GOT3 (cell line): ENCODE measurements around the gene GABBR1.

Experiments
- DNase-seq: peaks from one replicate; lab custom pipeline; 2025; ENCODE audit warnings: mixed read lengths; lab: John Stamatoyannopoulos, UW

GABBR1 gene

DNA sequence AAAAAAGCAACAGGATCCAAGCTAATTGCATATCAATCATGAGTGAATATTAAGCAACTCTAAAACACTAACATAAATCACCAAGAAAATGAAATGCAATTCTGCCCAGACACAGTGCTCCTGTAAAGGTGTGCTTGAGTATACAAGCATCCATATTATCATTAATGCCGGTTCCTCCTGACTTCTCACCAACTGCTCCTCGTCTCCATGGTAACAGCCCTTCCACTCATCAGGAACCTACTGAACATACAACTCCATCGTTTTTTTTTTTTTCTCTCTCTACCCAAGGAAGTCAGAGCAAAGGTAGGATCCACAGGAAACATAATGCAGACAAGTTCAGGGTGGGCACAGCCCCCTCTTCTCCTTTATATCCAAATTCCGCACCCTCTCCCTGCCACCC, 12.4 kb downstream of the GABBR1 start:
- no peak for DNase-seq

DNA sequence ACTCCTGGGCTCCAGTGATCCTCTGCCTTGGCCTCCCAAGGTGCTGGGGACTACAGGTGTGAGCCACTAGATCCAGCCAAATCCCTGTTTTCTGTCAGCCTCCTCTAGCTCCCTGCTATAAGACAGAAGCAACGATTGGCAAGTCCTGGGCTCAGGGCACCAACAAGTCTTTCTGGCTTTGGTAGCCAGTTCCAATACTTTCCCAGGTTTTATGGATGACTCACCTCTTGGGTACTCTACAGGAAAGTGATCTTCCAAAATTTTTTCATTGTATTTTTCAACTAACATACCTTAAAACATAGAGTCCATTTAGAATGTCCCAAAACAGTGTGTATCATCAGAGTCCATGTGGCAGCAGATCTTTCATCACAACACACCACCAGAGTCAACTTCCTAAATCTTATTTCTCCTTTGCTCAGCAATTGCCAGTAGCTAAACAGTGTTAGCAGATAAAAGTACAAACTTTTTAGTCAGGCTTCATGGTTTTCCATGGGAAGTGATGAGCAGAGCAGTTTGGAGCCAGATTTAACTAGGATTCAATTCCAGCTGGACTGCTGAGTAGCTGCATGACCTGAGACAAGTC, 13.3 kb downstream of the GABBR1 start:
- no peak for DNase-seq

DNA sequence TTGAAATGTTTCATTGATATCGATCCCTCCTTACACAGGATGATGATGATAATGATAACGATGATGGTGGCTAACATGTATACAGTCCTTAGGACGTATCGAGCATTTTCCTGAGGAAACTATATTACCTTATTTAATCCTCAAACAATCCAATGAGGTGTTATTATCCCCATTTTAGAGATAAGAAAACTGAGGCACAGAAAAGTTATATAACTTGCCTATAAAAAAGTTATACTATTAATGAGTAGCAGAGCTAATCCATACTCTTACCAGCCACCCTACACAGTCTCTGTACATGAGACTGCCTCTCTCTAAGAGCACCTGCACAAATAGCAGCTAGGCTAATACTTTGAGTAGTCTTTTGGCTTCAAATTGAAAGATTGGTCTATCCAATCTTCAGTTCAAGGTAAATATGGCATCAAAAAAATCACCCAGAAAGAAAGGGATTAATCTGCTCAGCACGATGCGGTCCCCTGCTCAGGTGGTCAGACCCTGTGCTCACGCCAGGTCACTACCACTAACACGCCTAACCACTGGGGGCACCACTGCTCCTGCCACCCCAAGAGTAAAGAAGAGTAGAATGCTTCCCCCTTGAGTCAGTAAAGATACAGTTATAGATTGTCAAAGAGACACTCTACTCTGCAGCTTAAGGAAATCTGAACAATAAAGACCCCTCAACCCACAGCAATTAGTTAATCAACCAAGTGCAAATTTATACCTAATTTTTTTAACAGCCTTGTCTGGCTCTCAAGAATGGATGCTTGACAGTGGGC, 15.0 kb downstream of the GABBR1 start:
- DNase-seq: no peak

DNA sequence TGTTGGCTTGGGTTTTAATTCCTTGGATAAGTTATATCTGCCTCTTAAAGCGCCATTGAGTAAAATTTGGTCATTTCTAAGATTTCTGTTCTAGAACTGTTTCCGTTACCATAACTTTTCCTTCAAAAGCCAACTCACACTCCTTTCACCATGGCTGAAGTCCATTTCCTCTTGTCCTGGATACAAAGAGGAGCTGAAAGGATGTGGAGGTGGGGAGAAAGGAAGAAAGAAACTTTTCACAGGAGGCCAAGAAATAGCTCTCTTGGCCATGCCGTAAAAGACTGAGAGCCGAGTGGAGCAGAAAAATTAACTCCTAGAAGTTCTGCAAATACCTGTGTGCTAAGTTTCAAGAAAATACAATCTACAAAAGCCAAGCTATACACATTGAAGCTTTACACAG, 21.6 kb downstream of the GABBR1 start:
- DNase-seq: no peak

DNA sequence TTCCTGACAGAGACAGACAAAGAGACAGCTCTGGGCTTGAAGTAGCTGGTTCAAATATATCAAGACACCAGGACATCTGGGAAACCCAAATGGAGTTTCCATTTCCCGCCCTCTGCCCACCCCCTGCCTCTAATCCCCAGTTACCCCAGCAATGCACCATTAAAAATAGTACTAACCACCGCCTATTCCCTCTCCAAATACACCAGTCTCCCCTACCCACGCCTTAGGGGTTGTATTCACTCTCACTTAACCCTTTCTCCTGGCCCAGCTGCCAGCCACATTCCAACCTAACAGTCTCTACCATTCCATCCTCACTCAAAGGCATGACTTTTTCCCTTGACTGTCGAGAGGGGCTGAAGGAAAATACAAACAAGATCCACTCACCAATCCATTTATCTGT, 22.4 kb downstream of the GABBR1 start:
- DNase-seq: no peak

DNA sequence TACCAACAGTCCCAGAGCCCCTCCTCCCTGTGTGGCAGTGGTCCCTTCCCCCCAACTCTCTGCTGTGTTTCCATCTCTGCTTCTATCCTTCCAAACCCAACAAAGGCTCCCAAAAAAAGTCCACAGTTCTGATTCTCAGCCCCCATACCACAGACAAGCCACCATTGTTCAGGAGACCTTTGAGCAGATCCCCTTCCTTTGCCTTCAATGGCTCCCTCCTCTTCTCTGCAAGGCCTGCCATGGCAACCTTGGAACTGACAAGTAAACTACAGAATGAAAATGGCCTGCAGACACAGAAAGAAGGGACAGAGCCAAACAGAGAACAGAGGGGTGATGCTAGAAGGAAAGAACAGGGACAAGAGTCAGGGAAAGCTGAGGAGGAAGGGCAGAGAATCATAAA, 24.9 kb downstream of the GABBR1 start:
- no peak for DNase-seq

DNA sequence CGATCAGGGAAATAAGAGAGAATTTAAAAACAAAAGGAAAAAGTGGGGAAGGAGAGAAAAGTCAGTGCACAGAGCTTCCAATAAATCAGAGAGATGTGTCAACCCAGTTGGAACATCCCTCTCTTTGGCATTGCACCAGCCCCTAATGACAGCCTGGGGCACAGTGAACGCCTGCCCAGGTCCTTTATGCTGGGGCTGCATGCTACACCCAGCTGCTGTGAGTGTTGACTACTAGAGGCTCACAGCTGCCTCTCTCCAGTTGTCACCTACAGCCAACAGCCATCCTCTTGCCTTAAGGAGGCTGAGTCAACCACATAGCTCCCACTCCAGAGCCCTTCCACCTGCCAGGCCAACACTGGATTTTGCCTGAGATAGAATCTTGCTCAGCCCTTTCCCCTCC, 29.1 kb downstream of the GABBR1 start:
- DNase-seq: no peak

DNA sequence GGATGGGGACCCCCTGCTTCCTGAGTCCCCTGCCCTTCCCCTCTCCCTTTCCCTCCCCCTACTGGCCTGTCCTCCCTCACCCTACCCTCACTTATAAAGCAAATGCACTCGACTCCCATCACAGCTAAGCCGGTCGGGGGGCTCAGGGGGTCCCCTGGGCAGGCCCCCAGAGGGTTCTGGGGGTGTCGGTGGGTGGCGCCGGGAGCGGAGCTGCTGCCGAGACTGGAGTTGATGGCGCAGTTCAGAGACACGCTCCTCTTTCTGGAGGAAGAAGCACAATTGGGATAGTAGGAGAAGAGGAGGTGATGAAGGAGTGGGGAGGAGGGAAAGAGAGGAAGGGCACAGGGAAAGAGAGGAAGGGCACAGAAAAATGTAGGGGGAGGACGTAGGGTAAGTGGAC, 29.5 kb downstream of the GABBR1 start:
- DNase-seq: no peak

DNA sequence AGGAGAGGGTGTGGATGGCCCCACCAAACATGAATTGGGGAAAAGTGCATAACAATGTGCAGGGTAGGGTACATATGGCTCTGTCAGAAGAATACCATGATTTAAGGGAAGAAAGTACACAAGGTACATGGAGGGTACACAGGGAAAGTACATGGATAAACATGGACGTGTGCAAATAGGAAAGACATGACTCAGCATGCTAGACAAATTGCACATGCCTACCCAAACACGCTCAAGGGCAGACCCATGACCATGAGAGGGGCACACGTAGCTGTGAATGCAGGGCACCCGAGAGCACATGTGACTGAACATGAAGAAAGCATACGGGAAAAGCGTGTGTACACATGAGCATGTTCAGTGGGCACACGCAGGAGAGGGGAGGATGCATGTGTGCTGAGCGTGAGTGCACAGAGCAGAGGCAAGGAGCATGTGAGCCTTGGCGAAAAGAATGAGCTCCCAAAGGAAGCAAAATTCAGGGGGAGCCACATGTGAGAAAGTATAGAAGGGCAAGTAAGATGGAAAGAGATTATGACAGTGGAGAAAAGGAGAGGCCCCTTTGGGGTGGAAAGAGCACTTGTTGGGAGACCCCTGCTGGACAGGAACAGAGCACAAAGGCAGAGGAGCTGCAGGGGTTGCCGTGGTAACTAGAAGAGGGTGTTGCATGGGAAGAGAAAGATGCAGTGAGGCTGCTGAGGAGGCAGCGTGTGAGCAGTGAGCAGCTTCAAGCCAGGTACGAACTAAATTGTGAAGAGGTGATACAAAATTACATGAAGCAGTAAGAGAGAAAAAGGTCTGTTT, 30.2 kb downstream of the GABBR1 start:
- no peak for DNase-seq

DNA sequence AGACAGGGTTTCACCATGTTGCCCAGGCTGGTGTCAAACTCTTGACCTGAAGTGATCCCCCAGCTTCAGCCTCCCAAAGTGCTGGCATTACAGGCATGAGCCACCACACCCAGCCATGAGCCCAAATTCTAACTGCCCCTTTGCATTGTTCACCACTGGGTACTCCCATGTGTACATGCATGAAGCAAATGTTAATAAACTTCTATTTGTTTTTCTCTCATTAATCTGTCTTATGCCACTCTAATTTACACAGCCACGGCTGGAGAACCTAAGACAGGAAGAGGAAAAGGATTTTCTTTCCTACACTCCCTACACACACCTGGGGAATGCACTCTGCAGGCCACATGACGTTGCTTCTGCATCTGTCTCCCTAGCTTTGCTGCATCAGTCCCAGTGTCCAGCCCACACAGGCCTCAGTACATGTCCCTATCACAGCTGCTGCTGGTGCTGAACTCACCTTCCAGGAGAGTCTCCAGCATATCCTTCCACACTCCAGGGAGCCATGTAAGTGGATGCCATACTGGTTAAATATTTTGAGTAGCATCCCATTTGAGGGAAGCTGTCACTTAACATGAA, 34.7 kb downstream of the GABBR1 start:
- DNase-seq: no peak

DNA sequence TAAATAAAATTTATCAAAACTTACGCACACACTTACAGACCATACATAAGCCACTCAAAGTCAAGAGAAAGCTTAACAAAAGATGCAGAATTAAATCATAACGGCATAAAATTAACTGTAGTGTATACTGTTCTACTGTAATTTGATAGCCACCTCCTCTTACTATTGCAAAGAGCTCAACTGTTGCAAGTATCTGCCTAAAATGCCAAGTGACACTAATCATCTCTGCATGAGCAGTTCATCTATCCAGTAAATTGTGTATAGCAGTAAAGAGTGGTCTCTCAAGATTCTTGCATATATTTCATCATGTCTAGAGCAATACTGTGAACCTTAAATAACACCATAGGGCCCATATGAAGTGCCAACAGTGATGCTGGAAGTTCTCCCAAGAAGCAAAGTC, 35.8 kb downstream of the GABBR1 start:
- DNase-seq: no peak

DNA sequence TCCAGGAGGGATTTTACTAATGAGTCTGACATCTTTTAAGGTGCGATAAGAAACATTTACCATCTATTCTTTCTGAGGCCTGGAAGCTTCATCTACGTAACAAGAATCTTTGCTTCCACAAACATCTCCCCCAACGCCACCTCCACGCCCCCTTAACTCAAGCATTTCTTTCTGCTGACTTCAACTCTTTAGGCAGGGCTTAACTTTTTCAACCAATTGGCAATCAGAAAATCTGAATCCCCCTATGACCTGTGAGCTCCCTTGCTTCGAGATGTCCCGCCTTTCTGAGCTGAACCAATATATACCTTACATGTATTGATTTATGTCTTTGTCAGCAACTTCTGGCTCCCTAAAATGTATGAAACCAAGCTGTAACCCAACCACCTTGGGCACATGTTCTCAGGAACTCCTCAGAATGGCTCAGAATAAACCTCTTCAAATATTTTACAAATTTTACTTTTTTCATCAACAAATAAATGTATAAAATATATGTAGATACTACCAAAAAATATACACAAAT, 36.5 kb downstream of the GABBR1 start:
- DNase-seq: no peak

DNA sequence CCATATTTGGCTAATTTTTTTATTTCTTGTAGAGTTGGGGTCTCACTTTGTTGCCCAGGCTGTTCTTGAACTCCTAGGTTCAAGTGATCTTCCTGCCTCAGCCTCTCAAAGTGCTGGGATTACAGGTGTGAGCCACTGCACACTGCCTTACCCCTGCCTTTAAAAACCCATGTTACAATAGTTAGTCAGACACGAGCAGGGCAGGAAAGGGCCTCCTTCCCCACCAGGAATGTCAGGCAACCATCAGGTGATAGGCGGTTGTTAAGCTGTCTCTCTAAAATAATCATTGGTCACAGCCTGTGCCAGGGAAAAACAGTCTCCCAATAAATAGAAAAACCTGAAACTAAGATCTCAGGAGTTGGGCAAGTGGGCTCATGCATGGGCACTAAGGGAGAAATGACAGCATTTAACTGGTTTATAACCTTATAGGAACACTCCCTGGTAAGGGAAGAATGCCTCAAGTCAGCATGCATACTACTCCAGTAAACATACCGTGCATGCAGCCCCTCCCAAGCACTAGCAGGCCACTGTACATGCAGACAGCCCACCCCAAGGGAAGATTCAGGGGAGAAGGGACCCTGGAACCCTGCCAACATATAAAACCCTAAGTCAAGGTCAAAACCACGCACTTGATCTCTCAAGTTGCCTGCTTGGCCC, 39.7 kb downstream of the GABBR1 start:
- no peak for DNase-seq

DNA sequence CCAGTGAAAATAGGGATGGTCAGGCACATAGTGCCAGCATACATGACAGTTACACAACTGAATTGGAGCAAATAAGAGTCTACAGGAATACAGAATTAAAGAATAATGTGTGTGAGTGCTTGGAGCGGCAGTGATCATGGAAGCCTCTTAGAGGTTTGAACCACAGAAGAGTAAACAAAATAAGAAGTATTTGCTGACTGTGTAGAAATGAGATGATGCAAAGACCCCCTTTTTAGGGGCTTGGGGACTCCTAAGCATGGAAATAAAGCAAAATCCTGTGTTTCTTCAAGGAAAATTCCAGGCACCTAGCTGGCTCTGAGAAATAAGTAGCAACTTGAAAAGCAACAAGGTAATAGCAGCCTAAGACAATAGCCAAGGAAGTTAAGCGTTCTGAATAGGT, 41.3 kb downstream of the GABBR1 start:
- DNase-seq: no peak

DNA sequence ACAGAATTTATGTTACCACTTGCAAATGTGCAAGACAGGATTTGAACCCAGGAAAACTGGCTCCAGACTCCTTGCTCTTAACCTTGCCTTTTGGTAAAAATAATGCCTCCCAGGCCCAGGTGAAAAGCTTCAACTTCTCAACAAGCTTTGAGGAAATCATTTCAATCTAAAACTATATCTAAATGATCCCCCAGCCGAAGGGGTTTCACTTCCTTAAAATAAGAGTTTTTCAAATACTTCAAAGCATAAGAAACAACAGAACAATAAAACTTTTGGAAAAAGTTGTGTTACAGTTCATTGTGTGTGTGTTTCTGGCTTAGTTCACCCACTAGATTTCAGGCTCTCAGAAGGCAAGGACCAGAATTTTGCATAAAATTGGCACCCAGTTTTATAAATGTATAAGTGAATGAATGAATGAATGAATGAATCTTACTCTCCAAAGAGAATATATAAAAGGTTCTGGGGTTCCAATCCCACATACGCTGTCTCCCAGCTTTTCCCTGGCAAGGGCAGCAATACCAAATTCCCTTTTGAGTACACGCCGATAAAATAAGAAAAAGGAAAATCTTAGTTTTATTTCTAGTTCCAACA, 42.7 kb downstream of the GABBR1 start:
- DNase-seq: no peak

DNA sequence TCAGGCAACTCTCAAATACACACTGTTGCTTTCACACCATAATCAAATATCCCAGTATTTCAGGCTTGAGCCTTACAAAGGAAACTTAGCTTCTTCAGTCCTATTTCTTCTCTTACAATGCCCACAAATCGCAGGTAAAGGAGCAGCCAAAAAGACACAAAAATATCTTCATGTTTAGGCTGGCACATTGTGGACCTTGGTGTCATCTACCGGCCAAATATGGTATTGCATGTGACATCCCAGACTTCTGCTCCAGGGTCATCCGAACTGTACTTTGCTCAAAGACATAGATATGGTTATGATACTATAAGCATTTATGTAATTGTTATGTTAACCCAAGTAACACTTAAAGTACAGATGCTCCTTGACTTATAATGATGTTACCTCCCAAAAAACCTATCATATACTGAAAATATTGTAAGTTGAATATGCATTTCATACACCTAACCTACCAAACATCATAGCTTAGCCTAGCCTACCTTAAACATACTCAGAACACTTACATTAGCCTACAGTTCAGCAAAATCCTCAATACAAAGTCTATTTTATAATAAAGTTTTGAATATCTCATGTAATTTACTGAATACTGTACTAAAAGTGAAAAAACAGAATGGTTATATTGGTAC, 43.4 kb downstream of the GABBR1 start:
- DNase-seq: no peak

DNA sequence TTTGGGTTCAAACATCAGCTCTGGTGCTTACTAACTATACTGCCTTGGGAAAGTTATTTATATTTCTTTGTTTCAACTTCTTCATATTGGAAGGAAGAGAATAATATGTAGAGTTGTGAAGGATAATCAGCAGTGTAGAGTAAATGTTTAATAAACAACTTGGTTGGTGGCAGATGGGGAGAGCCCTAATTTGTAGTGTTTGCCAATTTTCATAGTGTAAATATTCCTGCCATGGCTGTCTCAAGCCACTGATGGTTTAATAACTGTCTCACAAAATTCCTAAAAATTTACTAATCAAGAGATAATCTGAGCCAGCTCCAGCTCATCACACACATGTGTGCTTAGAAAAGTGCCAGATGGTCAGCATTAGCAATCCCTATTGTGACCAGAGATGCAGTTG, 48.2 kb downstream of the GABBR1 start, which contains the start of gene OR2H2:
Gene OR2H2, plus strand, starts transcription at position 301 of the 400 bp plus-strand sequence. CDS start 2,824 bp downstream, outside the sequence.
- no peak for DNase-seq

DNA sequence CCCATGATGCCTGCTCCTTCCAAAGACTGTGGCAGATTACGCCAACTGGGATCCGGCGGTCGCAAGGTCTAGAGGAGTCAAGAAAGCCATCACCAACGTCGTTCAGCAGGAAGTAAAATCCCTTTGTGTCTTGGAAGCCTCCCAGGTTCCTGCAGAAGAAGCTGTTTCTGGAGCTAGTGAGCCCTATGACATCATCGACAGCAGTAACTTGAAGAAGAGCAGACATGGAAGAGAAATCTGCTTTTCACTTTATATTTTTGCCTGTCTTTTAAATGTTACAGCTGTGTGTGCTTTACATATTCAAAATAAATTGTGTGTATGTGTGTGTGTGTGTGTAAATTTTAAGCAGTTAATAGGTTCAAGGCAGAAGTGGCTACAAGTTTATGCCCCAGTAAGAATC, 55.4 kb downstream of the GABBR1 start:
- no peak for DNase-seq

DNA sequence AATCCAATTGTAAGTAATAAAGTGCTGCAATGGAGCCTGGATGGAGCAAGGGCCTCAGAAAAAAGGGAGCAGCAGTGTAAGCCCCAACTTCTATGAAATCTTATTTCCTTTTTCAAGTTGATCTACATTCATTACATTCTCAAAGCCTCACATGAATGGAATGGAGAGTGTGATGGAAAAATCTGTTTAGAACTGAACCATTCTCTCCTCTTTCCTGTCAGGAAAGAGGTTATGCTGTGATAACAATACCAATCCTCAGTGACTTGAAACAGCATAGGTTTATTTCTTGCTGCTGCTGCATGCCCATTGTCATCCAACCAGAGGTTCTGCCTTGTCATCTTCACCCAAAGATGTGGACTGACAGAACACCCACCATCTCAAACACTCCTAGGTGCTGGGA, 56.9 kb downstream of the GABBR1 start:
- DNase-seq: no peak

DNA sequence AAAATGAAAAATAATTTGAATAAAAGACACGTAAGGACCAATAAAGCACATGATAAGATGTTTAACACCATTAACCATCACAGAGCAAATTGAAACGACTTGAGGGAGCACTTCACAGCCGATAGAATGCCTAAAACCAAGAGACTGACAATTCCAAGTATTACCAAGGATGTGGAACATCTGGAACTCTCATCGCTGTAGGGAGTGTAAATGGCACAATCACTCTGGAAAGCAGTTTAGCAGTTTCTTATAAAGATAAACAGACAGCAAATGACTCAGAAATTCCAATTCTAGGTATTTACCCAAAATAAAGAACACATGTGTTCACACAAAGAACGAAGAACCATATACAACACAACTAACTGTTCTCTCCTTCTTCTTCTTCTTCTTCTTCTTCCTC, 65.0 kb downstream of the GABBR1 start:
- DNase-seq: no peak

DNA sequence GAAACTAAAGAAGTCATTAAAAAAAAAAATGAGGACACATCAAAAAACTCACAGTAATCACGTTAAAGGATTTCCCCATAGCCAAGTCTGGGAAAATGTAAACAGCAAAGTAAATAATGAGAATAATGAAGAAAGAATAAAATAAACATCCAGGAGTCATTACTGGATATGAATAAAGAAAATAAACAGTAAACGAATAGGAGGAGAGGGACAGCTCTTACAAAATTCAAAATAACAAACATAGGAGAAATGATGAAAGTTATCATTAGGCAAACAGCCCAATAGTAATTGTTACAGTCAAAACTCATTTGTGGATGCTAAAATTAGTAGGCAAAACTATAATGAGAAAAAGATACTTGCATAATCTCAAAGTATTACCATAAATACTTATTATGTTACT, 65.4 kb downstream of the GABBR1 start:
- no peak for DNase-seq
